Measurements from ENCODE around the gene VASP. TPM values are rescaled to one million over a fixed set of nuclear protein-coding genes. Genes with fewer than 3 reads are reported as not detected.

VASP gene
- total and polyA plus RNA-seq, 2 of the 13 experiments (the other 11 are each of a cell fraction or from before 2014, with no cell fraction given): 41.8 to 67.1 TPM

DNA sequence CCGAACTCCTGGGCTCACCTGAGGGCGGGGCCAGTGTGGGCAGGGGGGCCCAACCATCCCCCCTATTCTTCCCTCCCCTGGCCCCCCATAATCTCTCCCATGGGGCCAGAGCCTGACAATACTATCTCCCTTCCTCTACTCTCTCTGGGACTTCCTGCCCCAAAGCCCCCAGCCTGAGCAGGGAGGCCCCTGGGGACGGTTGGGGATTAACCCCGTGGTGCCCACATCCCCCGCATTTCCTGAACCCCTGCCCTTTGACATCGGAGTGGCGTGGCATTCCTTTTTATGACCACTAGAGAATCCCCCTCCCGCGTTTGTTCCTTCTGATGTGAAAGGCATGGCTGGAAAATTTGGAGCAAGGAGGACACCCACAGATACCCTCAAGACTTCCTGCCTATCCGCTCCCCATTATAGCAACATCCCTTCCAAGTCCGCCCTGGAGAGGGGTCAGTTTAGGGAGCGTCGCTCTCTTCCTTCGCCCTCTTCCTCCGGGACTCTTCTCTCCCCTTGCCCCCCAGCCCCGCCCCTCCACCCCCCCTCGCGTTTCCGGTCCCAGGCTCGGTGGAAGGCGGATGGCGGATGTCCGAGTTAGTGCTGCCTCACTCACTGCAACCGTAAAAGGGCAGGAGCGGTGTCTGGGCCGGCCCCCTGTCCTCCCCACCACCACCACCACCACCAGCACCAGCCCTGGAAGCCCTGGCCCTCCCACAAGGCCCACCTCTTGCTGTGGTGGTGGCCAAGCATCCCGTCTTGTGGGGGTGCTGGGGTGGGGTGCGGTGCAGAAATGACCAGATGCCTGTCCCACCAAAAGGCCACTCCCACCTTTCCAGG lies 1.8 kb downstream of the VASP start (continued):
- TF ChIP-seq, protein P1, sequence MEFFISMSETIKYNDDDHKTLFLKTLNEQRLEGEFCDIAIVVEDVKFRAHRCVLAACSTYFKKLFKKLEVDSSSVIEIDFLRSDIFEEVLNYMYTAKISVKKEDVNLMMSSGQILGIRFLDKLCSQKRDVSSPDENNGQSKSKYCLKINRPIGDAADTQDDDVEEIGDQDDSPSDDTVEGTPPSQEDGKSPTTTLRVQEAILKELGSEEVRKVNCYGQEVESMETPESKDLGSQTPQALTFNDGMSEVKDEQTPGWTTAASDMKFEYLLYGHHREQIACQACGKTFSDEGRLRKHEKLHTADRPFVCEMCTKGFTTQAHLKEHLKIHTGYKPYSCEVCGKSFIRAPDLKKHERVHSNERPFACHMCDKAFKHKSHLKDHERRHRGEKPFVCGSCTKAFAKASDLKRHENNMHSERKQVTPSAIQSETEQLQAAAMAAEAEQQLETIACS (CRISPR knock-in tag; IDR thresholded peaks at IDR 0.05): no peak
- no peak for TF ChIP-seq RAD21 (CRISPR knock-in tag; IDR thresholded peaks at IDR 0.05)
- no peak for TF ChIP-seq ZNF773 (CRISPR knock-in tag; IDR thresholded peaks at IDR 0.05; ENCODE audit: borderline replicate concordance)
- TF ChIP-seq RFXAP (CRISPR knock-in tag; IDR thresholded peaks at IDR 0.05; ENCODE audit: borderline replicate concordance): no peak
- TF ChIP-seq ARNT (IDR thresholded peaks at IDR 0.05): no peak
- TF ChIP-seq ZEB1 (IDR thresholded peaks at IDR 0.05; ENCODE audit: insufficient replicate concordance, low read depth): no peak
- no peak for TF ChIP-seq TEAD2 (CRISPR knock-in tag; IDR thresholded peaks at IDR 0.05)
- no peak for TF ChIP-seq FOXK2 (IDR thresholded peaks at IDR 0.05)
- no peak for TF ChIP-seq YEATS2 (CRISPR knock-in tag; IDR thresholded peaks at IDR 0.05; ENCODE audit: borderline replicate concordance)
- TF ChIP-seq, protein P2, sequence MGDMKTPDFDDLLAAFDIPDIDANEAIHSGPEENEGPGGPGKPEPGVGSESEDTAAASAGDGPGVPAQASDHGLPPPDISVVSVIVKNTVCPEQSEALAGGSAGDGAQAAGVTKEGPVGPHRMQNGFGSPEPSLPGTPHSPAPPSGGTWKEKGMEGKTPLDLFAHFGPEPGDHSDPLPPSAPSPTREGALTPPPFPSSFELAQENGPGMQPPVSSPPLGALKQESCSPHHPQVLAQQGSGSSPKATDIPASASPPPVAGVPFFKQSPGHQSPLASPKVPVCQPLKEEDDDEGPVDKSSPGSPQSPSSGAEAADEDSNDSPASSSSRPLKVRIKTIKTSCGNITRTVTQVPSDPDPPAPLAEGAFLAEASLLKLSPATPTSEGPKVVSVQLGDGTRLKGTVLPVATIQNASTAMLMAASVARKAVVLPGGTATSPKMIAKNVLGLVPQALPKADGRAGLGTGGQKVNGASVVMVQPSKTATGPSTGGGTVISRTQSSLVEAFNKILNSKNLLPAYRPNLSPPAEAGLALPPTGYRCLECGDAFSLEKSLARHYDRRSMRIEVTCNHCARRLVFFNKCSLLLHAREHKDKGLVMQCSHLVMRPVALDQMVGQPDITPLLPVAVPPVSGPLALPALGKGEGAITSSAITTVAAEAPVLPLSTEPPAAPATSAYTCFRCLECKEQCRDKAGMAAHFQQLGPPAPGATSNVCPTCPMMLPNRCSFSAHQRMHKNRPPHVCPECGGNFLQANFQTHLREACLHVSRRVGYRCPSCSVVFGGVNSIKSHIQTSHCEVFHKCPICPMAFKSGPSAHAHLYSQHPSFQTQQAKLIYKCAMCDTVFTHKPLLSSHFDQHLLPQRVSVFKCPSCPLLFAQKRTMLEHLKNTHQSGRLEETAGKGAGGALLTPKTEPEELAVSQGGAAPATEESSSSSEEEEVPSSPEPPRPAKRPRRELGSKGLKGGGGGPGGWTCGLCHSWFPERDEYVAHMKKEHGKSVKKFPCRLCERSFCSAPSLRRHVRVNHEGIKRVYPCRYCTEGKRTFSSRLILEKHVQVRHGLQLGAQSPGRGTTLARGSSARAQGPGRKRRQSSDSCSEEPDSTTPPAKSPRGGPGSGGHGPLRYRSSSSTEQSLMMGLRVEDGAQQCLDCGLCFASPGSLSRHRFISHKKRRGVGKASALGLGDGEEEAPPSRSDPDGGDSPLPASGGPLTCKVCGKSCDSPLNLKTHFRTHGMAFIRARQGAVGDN (CRISPR knock-in tag; IDR thresholded peaks at IDR 0.05): peak; percentile 75
- TF ChIP-seq, protein P3, sequence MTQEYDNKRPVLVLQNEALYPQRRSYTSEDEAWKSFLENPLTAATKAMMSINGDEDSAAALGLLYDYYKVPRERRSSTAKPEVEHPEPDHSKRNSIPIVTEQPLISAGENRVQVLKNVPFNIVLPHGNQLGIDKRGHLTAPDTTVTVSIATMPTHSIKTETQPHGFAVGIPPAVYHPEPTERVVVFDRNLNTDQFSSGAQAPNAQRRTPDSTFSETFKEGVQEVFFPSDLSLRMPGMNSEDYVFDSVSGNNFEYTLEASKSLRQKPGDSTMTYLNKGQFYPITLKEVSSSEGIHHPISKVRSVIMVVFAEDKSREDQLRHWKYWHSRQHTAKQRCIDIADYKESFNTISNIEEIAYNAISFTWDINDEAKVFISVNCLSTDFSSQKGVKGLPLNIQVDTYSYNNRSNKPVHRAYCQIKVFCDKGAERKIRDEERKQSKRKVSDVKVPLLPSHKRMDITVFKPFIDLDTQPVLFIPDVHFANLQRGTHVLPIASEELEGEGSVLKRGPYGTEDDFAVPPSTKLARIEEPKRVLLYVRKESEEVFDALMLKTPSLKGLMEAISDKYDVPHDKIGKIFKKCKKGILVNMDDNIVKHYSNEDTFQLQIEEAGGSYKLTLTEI (CRISPR knock-in tag; conservative IDR thresholded peaks at IDR 0.05): no peak
- TF ChIP-seq WIZ (CRISPR knock-in tag; IDR thresholded peaks at IDR 0.05): no peak
- TF ChIP-seq, protein P4, sequence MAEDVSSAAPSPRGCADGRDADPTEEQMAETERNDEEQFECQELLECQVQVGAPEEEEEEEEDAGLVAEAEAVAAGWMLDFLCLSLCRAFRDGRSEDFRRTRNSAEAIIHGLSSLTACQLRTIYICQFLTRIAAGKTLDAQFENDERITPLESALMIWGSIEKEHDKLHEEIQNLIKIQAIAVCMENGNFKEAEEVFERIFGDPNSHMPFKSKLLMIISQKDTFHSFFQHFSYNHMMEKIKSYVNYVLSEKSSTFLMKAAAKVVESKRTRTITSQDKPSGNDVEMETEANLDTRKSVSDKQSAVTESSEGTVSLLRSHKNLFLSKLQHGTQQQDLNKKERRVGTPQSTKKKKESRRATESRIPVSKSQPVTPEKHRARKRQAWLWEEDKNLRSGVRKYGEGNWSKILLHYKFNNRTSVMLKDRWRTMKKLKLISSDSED (CRISPR knock-in tag; IDR thresholded peaks at IDR 0.05): no peak
- no peak for TF ChIP-seq GZF1 (CRISPR knock-in tag; IDR thresholded peaks at IDR 0.05)
- TF ChIP-seq NKX3-1 (CRISPR knock-in tag; IDR thresholded peaks at IDR 0.05): no peak
- TF ChIP-seq ZNF816 (CRISPR knock-in tag; IDR thresholded peaks at IDR 0.05; ENCODE audit: borderline replicate concordance): no peak
- no peak for TF ChIP-seq ZZZ3 (CRISPR knock-in tag; IDR thresholded peaks at IDR 0.05; ENCODE audit: borderline replicate concordance)
- TF ChIP-seq, protein P5, sequence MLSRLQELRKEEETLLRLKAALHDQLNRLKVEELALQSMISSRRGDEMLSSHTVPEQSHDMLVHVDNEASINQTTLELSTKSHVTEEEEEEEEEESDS (CRISPR knock-in tag; IDR thresholded peaks at IDR 0.05; ENCODE audit: borderline replicate concordance): no peak
- TF ChIP-seq CAMTA2 (CRISPR knock-in tag; IDR thresholded peaks at IDR 0.05; ENCODE audit: borderline replicate concordance): no peak
- TF ChIP-seq, protein P6, sequence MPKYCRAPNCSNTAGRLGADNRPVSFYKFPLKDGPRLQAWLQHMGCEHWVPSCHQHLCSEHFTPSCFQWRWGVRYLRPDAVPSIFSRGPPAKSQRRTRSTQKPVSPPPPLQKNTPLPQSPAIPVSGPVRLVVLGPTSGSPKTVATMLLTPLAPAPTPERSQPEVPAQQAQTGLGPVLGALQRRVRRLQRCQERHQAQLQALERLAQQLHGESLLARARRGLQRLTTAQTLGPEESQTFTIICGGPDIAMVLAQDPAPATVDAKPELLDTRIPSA (CRISPR knock-in tag; IDR thresholded peaks at IDR 0.05; ENCODE audit: borderline replicate concordance): no peak
- no peak for TF ChIP-seq ZNF17 (CRISPR knock-in tag; IDR thresholded peaks at IDR 0.05)
